ENCODE results near the gene TMEM174.

Gene TMEM174

DNA sequence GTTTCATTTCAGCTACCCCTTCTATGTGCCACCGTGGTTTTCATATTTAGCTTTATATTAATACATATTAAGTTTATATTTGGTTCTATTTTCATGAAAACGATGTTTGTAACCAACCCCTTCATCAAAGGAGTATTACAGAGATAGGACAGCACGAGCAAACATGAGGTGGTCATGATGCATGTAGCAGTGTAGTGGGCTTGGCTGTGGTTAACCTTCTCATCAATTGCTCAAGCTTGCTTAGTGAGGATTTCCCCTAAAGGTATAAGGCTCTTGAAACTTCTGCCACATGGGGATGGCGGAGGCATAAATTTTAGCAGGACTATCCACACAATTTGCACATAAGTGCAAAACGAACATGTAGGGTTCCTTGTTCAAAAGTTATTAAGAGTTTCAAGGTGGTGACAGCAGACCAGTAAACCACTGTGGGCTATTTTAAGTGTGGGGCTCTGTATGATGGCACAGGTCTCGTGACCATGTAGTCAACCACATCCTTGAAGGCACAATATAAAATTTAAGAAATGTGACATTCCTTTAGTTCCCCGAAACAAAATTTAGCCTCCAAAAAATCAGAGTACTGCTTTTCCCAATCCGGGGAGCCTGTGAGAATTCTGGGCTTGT is 24.8 kb downstream of the TMEM174 start:
- peaks cover 70% of the 10 kb centered on the region for H3K27me3 ChIP-seq
- TF ChIP-seq, protein P1, sequence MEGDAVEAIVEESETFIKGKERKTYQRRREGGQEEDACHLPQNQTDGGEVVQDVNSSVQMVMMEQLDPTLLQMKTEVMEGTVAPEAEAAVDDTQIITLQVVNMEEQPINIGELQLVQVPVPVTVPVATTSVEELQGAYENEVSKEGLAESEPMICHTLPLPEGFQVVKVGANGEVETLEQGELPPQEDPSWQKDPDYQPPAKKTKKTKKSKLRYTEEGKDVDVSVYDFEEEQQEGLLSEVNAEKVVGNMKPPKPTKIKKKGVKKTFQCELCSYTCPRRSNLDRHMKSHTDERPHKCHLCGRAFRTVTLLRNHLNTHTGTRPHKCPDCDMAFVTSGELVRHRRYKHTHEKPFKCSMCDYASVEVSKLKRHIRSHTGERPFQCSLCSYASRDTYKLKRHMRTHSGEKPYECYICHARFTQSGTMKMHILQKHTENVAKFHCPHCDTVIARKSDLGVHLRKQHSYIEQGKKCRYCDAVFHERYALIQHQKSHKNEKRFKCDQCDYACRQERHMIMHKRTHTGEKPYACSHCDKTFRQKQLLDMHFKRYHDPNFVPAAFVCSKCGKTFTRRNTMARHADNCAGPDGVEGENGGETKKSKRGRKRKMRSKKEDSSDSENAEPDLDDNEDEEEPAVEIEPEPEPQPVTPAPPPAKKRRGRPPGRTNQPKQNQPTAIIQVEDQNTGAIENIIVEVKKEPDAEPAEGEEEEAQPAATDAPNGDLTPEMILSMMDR (IDR thresholded peaks at IDR 0.05) = no peak
- no peaks in the 10 kb centered on the region for H3K36me3 ChIP-seq

DNA sequence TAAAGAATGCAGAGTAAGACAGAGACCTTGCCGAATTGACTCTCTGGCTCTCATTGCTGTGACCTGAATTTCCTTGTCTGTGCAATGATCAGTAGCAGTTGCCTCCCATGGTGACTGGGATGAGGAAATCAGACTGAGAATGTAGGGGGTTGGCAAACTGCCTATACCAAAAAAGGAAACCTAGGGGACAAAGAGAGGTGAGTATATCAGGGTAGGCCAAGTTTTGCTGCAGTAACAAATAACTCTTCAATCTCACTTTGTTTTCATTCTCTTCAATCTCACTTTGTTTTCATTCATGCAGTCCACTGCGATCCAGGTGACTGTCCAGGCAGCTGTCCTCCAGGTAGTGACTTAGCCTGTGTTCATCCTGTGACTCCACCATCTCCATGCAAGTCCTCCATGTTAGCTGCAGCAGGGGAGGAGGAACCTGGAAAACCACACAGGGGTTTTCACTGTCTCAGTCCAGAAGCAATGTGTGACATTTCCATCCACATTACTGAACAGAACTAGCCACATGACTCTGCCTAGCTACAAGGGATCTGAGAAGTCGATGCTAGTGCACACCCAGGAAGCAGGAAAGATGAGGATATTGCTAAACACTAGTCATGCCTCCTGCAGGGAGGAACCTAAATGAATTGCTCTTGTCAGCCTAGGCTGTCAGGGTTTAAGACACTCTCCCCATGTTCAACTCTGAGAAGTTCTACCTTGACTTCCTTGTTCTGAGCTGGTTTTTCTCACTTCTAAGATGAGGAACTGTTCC is 26.0 kb downstream of the TMEM174 start:
- Histone ChIP-seq H3K4me3 (ENCODE audit: low read depth in 1 of 2, low read length in 1 of 2) (no peak overlapping the region), H3K4me1 (ENCODE audit: control insufficient read depth in 1 of 2, insufficient read depth in 1 of 2, low read depth in 1 of 2, low read length in 1 of 2) (peaks cover 0 to 4% of the 10 kb centered on the region in 2 experiments), H3K9me3 (no peaks in the 10 kb centered on the region), H3K27ac (no peak overlapping the region), H3K36me3 (no peaks in the 10 kb centered on the region), H3K27me3 (peaks cover 72% of the 10 kb centered on the region)
- TF ChIP-seq, protein P1 (IDR thresholded peaks at IDR 0.05) = no peak

More for the DNA sequence above, 24.8 kb downstream of the TMEM174 start:
- Histone ChIP-seq H3K4me3 (ENCODE audit: low read depth in 1 of 2, low read length in 1 of 2) (no peak overlapping the region), H3K9me3 (no peaks in the 10 kb centered on the region), H3K4me1 (ENCODE audit: control insufficient read depth in 1 of 2, insufficient read depth in 1 of 2, low read depth in 1 of 2, low read length in 1 of 2) (peaks cover 0 to 4% of the 10 kb centered on the region in 2 experiments), H3K27ac (no peak overlapping the region)

DNA sequence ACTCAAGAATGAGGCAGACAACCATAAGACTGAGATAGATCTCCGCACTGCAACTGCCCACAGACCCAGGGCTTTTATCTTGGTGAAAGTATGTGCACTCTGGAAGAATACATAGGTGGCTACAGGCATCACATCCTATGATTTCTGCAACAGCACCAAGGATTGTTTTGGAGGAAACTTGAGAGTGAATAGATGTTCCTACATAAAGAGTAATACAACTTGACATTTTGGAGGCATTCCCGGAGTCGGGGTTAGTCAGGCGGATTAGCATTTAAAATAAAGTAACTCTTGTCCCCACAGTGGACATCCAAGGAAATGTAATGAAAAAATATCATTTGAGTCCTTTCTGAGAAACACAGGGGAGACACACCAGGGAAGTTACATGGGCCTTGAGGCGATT is 26.7 kb downstream of the TMEM174 start:
- Histone ChIP-seq H3K36me3 (no peaks in the 10 kb centered on the region), H3K27me3 (peaks cover 68% of the 10 kb centered on the region), H3K9me3 (no peaks in the 10 kb centered on the region), H3K27ac (no peak overlapping the region), H3K4me1 (ENCODE audit: control insufficient read depth in 1 of 2, insufficient read depth in 1 of 2, low read depth in 1 of 2, low read length in 1 of 2) (peaks cover 0 to 4% of the 10 kb centered on the region in 2 experiments), H3K4me3 (ENCODE audit: low read depth in 1 of 2, low read length in 1 of 2) (no peak overlapping the region)
- TF ChIP-seq, protein P1 (IDR thresholded peaks at IDR 0.05) = no peak

DNA sequence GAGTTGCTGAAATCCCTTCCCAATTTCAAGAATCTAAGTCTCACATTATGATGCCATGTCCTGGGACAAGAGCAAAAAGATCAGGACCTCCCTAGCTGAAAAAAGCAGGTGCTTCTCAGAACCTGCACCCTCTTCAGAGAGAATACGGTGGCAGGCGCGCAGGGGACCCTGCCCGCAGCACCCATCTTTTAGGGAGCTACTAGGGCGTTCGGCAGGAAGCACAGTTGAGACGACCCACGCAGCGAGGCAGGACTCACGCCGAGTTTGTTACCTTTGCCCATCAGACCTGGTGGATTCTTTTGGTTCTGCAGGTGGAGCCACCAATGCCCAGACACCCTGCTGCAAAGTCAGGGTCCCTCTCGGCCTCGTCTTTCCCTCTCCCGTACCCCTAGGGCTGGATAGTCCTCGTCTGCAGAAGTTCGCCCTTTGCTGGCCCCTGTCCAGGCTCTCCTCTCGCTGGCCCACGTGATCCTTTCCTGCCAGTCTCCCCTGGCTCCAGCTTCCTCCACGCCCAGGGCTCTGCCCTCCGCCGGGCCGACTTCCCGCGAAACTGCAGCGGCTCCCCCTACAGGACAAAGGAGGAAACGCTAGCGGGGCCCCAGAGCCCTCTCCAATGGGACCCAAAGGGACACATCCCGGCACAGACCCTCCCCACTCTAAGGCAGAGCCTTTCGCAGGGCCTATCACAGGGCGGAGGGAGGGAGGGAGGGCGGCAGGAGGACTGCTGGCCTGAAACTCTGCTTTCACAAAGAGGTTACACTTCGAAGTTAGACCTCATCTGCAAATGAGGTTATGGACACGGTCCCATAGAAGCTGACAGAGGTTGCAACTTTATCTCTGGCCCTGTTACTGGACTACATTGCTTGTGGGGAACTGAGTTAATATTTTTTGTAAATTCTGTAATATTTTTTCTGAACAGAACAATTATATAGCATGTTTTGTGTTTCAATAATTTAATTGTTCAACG is 28.8 kb downstream of the TMEM174 start:
- Histone ChIP-seq H3K27me3 (peaks cover 70% of the 10 kb centered on the region), H3K4me3 (ENCODE audit: low read depth in 1 of 2, low read length in 1 of 2) (no peak overlapping the region), H3K36me3 (no peaks in the 10 kb centered on the region), H3K4me1 (ENCODE audit: control insufficient read depth in 1 of 2, insufficient read depth in 1 of 2, low read depth in 1 of 2, low read length in 1 of 2) (peaks cover 0 to 4% of the 10 kb centered on the region in 2 experiments), H3K27ac (no peak overlapping the region), H3K9me3 (no peaks in the 10 kb centered on the region)
- TF ChIP-seq, protein P1 (IDR thresholded peaks at IDR 0.05) = peak; percentile 72

DNA sequence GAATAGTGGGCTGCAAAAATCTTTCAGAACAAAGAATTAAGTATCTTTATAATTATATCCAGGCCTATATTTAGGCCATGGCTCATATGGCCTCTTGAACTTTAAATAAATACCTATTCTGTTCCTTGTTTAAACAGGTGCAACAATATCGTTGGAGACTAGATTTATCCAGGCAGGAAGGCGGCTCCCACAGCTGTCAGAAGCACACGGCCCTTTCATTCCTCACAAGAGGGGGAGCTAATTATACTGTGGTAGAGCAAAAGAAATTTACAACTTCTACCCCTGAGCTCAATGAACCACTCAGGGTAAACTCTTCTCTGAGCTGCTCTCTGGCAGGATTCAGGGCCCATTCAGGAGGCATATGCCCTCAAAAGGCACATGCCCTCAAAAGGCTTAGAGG is 31.3 kb downstream of the TMEM174 start:
- Histone ChIP-seq H3K4me3 (ENCODE audit: low read depth in 1 of 2, low read length in 1 of 2) (no peak overlapping the region), H3K4me1 (ENCODE audit: control insufficient read depth in 1 of 2, insufficient read depth in 1 of 2, low read depth in 1 of 2, low read length in 1 of 2) (peaks cover 0 to 4% of the 10 kb centered on the region in 2 experiments), H3K27me3 (peaks cover 60% of the 10 kb centered on the region), H3K27ac (no peak overlapping the region), H3K36me3 (no peaks in the 10 kb centered on the region), H3K9me3 (no peaks in the 10 kb centered on the region)
- TF ChIP-seq, protein P1 (IDR thresholded peaks at IDR 0.05) = no peak
